Measurements from ENCODE around the gene PRICKLE3. TPM values are rescaled to one million over a fixed set of nuclear protein-coding genes. Genes with fewer than 3 reads are reported as not detected.

PRICKLE3 gene
- total RNA-seq, 4 donors from 2014 or later, result 8.1 to 22.4 (median 9.6) TPM

GRCh38 chrX:49187028-49187394, 838 bp upstream of the PRICKLE3 start:
- WGBS, 2 donors, result 40 to 42% methylated on average over 2 to 14 of the region's 15 CpGs

GRCh38 chrX:49184294-49185281, 1.6 kb downstream of the PRICKLE3 start:
- intact Hi-C loops (cut with DNase I), result no loop called here
- peak; percentile 37 to 69 for TF ChIP-seq POLR2A (IDR thresholded peaks at IDR 0.05)
- no peak for TF ChIP-seq CTCF (IDR thresholded peaks at IDR 0.05)
- Histone ChIP-seq H3K4me1 (no peaks in the 10 kb centered on the region), H3K36me3 (peaks cover 0 to 4% of the 10 kb centered on the region in 2 donors), H3K27me3 (no peaks in the 10 kb centered on the region), H3K4me3 (replicated peaks in 1 of 3) (peak overlapping the region in 1 of 3 donors; percentile 36), H3K27ac (peak overlapping the region in 2 of 3 donors; percentile 58 to 70), H3K9me3 (no peaks in the 10 kb centered on the region)
- 14 to 22% methylated on average over 8 to 13 of the region's 46 CpGs for WGBS, 2 donors
- peak; percentile 90 to 91 for DNase-seq

More at GRCh38 chrX:49187028-49187394, 838 bp upstream of the PRICKLE3 start:
- DNase-seq, result peak; percentile 24 to 25
- Histone ChIP-seq H3K27ac (peak overlapping the region; percentile 58 to 74 (median 68)), H3K4me3 (replicated peaks in 1 of 3) (no peak overlapping the region), H3K36me3 (peaks cover 0 to 4% of the 10 kb centered on the region in 2 donors), H3K9me3 (no peaks in the 10 kb centered on the region), H3K4me1 (no peaks in the 10 kb centered on the region), H3K27me3 (no peaks in the 10 kb centered on the region)
- intact Hi-C loops (cut with DNase I), result no loop called here
- TF ChIP-seq POLR2A (IDR thresholded peaks at IDR 0.05) (no peak), CTCF (IDR thresholded peaks at IDR 0.05) (no peak)

DNA sequence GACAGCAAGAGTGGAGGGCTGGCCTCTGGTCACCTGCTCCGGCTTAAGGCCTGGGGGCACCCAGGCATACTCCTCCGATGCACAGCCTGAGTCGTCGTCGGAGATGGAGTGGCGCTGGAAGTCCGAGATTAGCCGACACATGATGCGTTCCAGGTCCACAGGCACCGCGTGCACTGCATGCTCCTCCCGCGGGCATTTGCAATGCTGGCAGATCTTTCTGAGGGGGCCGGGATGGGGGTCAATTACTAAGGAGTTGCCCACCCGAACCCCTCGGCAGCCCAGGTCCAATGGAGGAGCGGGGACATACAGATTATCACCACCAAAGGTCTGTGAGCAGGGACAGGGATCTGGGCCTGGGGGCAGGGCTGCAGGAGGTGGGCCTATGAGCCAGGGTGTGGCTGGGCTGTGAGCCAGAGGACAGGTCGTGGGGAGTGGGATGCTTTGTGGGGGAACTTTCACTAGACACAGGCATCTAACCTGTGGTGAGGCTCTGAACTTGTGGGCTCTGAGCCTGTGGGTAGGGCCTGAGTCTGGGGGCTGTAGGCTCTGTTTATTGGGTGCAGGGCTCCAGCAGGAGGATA, 2.4 kb downstream of the PRICKLE3 start:
- TF ChIP-seq POLR2A (IDR thresholded peaks at IDR 0.05) (no peak), CTCF (IDR thresholded peaks at IDR 0.05) (no peak)
- 64% methylated on average over 2 of the region's 18 CpGs; no CpG with 5 or more reads in 1 of the 2 donors for WGBS, 2 donors
- Histone ChIP-seq H3K4me1 (no peaks in the 10 kb centered on the region), H3K4me3 (replicated peaks in 1 of 3) (no peak overlapping the region), H3K27me3 (no peaks in the 10 kb centered on the region), H3K9me3 (no peaks in the 10 kb centered on the region), H3K27ac (no peak overlapping the region), H3K36me3 (peaks cover 0 to 4% of the 10 kb centered on the region in 2 donors)
- peak in 1 of 2 donors; percentile 5 for DNase-seq
- intact Hi-C loops (cut with DNase I), result no loop called here

DNA sequence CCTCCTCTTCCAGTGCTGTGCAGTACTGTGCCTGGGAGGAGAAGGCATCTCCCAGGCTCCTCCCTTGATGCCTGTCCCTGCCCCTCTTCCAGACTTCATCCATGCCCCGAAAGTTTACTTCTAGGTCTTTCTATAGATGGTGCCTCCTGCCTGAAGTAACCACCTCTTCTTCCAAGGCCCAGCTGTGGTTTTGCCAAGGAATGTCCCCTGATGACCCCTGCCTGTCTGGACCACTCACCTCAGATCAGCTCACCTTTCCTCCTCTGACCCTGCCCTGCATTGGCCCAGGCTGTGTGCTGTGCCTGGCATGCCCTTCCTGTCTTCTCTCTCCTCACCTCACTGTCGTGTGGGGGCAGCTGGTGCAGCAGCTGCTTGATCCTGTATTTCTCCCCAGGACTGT, 6.8 kb downstream of the PRICKLE3 start:
- TF ChIP-seq CTCF (IDR thresholded peaks at IDR 0.05) (no peak), POLR2A (IDR thresholded peaks at IDR 0.05) (no peak)
- WGBS, 2 donors, result 100% methylated on average over 1 of the region's 2 CpGs
- no peak overlapping the region for H3K27ac ChIP-seq
- H3K27me3 ChIP-seq, result no peaks in the 10 kb centered on the region
- H3K4me3 ChIP-seq (replicated peaks in 1 of 3), result no peak overlapping the region
- peaks cover 0 to 4% of the 10 kb centered on the region in 2 donors for H3K36me3 ChIP-seq
- H3K4me1 ChIP-seq, result no peaks in the 10 kb centered on the region
- intact Hi-C loops (cut with DNase I), result no loop called here
- H3K9me3 ChIP-seq, result no peaks in the 10 kb centered on the region
- no peak for DNase-seq

DNA sequence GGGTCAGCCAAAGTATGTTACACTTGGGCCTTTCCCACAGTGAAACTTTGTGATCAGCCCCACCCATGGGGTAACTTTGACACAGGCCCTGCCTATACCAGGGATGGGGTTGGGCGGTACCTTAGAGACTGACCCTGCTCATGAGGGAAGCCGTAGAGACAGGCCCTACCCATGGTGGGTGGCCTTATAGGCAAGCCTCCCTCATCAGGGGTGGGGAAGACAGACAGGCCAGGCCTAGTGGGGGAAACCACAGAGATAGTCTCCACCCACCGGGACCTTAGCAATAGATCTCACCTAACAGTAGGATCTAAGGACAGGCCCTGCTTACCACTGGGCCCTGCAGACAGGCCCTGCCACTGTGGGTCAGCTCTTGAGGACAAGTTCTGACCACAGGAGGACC, 7.6 kb downstream of the PRICKLE3 start:
- Histone ChIP-seq H3K27me3 (no peaks in the 10 kb centered on the region), H3K9me3 (no peaks in the 10 kb centered on the region), H3K27ac (no peak overlapping the region), H3K4me3 (replicated peaks in 1 of 3) (no peak overlapping the region), H3K4me1 (no peaks in the 10 kb centered on the region), H3K36me3 (peaks cover 0 to 4% of the 10 kb centered on the region in 2 donors)
- no CpG with 5 or more reads among the region's 3 CpGs for WGBS, 2 donors
- intact Hi-C loops (cut with DNase I), result no loop called here
- TF ChIP-seq POLR2A (IDR thresholded peaks at IDR 0.05) (no peak), CTCF (IDR thresholded peaks at IDR 0.05) (no peak)
- no peak for DNase-seq

Data from thyroid gland (tissue), 4 donors.